HG03045 (cell line): ENCODE data around the gene NTM.

Experiments
- ATAC-seq: cut with Tn5 transposase; IDR thresholded peaks from one replicate; pipeline ENCODE4 v1.9.1; 2021; ENCODE audit warnings: mild to moderate bottlenecking, moderate library complexity; ENCODE audit not compliant: unreplicated experiment

NTM gene

GRCh38 chr11:132257871-132258270 is 887.5 kb downstream of the NTM start:
- ATAC-seq: no peak

- ATAC-seq: no peak
Observed at GRCh38 chr11:132258875-132259274, 888.5 kb downstream of the NTM start.

- ATAC-seq: no peak
Observed at GRCh38 chr11:132260636-132261035, 890.2 kb downstream of the NTM start.

- ATAC-seq: no peak
Observed at GRCh38 chr11:132263241-132263640, 892.8 kb downstream of the NTM start.

GRCh38 chr11:132263875-132264274 is 893.5 kb downstream of the NTM start:
- ATAC-seq: no peak

- no peak for ATAC-seq
Observed at GRCh38 chr11:132264616-132265015, 894.2 kb downstream of the NTM start.

- ATAC-seq: no peak
Observed at GRCh38 chr11:132278801-132279574, 908.6 kb downstream of the NTM start.

- ATAC-seq: no peak
Observed at GRCh38 chr11:132284048-132284447, 913.6 kb downstream of the NTM start.

GRCh38 chr11:132284611-132285010 is 914.2 kb downstream of the NTM start:
- no peak for ATAC-seq

GRCh38 chr11:132285631-132286030 is 915.2 kb downstream of the NTM start:
- no peak for ATAC-seq

- no peak for ATAC-seq
Observed at GRCh38 chr11:132286106-132286505, 915.7 kb downstream of the NTM start.

- no peak for ATAC-seq
Observed at GRCh38 chr11:132288036-132288435, 917.6 kb downstream of the NTM start.

- no peak for ATAC-seq
Observed at GRCh38 chr11:132289590-132290256, 919.3 kb downstream of the NTM start.

- ATAC-seq: no peak
Observed at GRCh38 chr11:132293586-132293985, 923.2 kb downstream of the NTM start.

GRCh38 chr11:132296946-132297610 is 926.7 kb downstream of the NTM start:
- ATAC-seq: no peak

GRCh38 chr11:132298357-132298756 is 927.9 kb downstream of the NTM start:
- no peak for ATAC-seq

GRCh38 chr11:132300283-132300682 is 929.9 kb downstream of the NTM start:
- ATAC-seq: no peak

- no peak for ATAC-seq
Observed at GRCh38 chr11:132301465-132301864, 931.0 kb downstream of the NTM start.

GRCh38 chr11:132301900-132302299 is 931.5 kb downstream of the NTM start:
- ATAC-seq: no peak

GRCh38 chr11:132307309-132308020 is 937.0 kb downstream of the NTM start:
- ATAC-seq: no peak
